Hematopoietic multipotent progenitor cell treated with erythropoietin and hydrocortisone succinate and interleukin-3 and kit ligand, for 4 days (in vitro differentiated cells): ENCODE data around the gene USP32.

ENCODE experiments used
- DNase-seq: peaks from one replicate; pipeline ENCODE4 v3.0.0-alpha.2; 2015

USP32 gene

DNA sequence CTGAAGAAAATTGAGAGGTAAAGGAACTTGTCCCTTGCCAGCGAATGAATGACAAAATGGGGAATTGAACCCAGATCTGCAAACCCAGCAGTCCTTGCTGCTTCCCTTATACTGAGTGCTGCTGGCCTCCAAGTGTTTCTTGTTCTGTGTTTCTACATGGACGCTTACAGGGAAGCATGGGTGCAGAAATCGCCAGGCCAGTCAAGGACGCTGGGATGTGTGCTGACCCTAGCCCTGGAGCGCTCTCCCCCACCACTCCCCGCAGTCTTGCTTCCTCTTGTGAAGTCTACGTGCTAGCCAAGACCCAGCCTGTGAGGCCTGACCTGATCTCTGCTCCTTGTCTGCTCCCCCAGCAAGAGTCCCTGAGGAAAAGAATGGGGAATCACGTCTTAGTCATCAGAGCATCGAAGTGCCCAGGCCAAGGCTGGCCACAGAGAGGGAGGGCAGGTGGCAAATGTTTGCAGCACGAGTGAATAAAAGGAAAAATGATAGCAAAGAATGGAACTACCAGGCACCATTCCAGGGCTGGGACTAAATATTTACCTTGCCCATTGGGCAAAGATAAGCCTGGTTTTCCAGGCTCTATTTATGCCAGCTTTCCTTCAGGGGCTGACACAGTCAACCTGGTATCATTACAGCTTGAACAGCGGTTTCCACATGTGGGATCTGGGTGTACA is 224.7 kb downstream of the USP32 start:
- no peak for DNase-seq

DNA sequence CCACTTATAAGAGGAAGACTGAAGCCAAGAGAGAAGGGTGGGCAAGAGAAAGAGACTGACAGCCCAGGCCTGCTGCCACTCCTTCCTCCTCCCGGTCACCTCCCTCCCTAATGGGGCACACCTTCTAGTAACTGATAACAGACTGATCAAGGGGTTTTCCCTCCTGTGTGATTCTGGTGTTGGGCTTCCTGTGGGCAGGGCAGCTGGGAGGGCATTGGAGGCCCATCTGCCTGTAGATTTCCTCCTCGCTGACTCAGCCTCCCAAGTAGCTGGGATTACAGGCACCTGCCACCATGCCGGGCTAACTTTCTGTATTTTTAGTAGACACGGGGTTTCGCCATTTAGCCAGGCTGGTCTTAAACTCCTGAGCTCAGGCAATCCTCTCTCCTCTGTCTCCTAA is 226.0 kb downstream of the USP32 start:
- DNase-seq: peak; percentile 66

DNA sequence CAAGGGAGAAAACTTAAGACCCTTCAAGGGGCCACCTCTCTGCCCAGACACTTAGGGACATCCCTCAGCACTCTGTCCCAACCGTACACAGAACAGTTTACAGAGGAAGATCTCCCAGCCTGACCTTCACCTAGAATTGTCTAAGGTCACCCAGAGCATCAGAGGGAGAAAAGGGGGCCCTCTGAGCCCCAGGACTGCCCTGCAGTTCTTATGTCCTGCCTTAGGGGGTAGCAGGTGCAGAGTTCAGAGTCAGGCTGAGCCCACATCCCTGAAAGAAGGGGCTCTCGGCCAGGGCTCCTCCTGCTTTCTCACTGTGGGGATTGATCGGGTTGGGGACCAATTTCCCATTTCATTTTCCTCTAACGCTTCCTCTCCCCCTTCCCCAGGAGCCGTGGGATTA is 226.7 kb downstream of the USP32 start:
- DNase-seq: no peak

DNA sequence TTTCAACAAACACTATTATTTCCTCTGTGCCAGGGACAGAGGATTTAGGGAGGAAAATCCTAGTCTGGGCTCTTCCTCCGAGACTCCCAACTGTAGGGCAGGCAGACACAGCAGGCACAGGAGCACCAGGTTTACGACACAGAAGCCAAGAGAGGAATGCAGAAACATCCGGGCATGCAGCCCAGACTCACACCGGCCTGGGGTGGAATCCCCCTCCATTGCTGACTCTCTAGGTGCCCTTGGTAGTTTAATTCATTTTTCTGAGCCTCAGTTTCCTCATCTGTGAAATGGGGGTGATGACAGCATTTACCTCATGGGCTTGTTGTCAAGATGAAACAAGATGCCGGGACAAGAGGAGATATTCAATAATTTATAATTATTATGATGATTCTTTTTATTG is 227.2 kb downstream of the USP32 start:
- DNase-seq: no peak

DNA sequence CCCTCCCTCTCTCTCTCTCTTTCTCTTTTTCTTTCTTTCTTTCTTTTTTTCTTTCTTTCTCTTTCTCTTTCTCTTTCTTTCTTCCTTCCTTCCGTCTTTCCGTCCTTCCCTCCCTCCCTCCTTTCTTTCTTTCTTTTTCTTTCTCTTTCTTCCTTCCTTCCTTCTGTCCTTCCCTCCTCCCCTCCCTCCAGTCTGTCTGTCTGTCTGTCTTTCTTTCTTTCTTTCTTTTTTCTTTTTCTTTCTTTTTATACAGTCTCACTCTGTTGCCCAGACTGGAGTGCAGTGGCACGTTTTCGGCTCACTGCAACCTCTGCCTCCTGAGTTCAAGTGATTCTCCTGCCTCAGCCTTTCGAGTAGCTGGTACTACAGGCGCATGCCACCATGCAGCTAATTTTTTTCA is 227.8 kb downstream of the USP32 start:
- DNase-seq: no peak

DNA sequence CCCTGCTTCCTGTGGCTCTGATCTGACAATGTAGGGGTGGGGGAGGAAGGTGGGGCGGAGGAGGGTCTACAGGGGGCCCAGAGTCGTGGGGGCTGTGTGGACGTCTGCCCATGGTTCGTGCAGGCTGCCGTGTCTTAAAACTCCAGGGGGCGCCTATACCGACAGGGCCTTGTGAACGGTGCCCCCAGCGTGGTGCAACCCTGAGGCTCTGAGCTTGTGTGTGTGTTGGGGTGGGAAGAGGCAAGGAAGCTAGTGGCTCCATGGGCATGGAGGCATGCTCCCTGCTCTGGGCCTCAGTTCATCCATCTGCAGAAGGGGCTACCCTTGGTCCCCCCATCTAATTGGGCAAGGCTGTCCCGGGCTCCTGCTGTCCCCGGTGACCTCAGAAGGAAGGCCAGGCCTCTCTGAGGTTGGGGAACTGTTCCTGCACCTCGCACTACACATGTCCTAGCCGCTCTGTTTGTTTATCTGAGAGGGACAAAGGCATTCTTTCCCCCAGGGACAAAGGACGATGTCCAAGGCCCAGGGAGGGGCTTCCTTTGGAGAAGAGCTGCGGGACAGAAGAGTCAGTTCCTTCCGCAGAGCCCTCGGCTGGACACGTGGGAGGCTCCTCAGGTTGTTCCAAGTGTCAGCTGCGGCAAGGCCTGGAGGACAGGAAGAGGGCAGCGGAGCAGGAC is 228.7 kb downstream of the USP32 start:
- DNase-seq: peak; percentile 57

DNA sequence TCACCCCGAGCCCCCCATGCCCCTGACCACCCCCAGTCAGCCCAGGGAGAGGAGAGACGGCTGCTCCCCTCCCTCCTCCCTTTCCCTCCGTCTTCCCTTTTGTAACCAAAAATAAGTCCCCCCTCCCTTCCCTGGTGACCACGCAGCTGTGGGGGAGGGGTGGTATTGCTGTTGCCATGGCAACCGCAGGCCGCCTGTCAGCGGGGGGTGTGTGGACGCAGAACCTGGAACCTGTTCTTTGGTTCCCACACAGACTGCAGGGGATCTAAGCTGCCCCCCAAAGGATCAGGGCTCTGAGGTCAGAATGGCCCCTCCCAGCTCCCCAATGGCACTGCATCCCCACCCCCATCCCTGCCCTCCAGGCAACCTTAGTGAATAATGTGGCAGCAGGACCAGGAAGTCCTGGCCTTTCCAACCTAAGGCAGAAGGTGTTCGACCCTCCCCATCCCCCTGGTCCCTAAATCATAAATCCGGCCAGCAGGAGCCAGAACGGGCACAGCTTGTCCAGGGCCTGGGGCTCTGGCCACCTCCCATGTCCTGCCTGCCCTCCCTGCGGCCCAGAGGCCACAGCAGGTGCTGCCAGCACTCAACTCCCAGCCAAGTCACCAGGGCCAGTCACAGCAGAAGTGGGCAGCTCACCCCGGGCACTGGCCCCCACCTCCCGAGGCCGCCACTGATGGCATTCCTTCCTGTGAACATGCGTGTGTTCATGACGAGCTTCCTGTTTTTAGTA is 230.2 kb downstream of the USP32 start:
- DNase-seq: peak; percentile 56

DNA sequence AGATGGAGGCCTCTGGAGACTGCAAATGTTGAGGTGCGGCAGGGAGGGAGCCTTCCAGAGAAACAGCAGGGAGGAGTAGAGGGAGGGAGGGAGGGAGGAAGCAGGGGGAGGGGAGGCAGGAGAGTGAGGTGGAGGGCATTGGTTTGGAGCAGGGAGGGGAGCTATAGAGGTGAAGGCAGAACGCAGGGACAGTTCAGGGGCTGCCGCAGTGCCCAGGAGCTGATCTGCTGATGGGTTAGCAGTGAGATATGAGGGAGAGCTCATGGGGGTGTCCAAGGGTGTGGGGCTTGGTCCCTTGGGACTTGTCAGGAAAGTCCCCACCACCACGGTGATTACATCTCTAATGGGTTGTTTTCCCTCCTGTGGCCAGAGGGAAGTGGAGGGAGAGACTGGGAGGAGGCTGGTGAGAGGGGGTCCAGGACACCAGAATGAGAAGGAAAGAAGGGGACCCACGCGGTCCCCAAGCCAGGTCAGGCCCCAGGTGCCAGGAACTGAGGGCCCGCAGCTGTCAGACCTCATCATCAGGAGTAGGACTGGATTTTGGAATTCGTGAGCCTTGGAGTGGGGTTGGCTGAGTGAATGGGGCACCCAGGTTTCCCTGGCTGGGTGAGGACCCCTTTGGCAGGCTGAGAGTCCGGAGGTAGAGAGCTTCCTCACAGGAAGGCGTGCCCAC is 231.0 kb downstream of the USP32 start:
- DNase-seq: no peak

DNA sequence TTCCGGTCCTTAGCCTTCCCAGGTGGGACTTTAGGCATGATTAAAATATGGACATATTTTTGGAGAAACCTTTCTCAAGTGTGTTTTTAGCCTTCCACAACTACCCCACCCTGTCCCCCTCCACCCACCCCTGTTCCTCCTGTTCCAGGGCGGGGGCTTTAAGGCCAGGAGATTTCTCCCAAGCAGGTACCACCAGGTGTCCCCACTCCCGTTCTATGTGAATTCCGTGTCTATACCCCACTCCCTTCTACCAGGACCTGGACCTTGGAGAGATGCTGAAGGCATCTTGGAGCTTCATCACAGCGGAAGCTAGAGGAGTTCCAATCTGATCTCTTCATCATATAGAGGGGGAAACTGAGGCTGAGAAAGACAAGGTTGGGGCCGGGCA is 232.5 kb downstream of the USP32 start:
- no peak for DNase-seq

DNA sequence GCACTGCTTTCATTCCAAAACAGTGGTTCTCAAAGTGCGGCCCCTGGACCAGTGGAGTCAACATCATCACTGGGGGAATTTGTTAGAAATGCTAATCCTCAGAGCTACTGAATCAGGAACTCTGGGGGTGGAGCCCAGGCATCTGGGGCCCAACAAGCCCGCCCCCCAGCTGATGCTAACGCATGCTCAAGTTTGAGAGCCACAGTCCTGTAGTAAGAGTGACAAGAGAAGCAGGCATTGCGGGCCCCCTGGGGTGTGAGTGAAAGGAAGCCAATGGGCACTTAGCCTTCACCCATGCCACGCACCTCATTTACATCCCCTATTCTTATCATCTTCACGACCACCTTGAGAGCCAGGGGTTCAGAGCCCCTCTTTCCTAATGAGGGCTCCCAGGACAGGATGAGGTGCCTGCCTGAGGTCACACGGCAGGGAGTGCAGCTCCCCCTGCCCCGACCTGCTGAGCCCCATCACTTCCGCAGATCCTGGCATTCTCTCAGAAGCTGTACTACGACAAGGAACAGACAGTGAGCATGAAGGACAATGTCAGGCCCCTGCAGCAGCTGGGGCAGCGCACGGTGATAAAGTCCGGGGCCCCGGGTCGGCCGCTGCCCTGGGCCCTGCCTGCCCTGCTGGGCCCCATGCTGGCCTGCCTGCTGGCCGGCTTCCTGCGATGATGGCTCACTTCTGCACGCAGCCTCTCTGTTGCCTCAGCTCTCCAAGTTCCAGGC is 233.0 kb downstream of the USP32 start:
- no peak for DNase-seq

DNA sequence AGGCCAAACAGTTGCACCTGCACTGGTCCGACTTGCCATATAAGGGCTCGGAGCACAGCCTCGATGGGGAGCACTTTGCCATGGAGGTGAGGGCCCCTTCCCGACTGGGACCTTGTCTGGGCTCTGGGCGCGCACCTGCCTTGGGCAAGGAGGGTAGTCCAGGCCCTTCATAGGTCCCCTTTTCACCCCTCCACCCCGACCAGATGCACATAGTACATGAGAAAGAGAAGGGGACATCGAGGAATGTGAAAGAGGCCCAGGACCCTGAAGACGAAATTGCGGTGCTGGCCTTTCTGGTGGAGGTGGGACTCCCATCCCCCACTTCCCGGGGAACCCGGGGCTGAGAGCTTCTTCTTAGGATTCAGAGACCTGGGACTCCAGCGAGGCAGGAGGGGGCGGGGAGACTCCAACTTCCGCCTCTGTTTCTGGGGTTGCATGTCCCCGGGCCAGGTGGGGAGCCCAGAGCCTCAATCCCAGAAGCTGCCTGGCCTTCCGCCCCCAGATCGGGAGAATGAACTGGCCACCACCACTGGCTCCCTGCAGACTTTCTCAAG is 234.4 kb downstream of the USP32 start:
- no peak for DNase-seq

DNA sequence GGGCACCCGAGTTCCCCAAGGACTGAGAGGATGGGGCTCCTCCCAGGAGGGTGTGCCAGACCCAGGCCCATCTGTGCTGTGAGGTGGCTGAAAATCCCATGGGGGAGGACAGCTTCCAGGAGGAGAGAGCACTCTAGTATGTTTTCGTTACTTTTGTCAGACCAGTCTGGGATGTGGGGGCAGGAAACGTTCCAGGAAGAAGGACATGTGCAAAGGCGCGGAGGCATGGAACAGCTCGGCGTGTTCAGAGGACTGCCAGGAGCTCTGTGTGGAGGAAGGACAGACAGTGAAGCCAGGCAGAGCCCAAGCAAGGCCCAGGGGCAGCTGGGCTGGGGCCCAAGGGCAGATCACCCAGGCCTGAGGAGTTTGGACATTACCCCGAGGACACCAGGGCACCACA is 235.2 kb downstream of the USP32 start:
- no peak for DNase-seq

DNA sequence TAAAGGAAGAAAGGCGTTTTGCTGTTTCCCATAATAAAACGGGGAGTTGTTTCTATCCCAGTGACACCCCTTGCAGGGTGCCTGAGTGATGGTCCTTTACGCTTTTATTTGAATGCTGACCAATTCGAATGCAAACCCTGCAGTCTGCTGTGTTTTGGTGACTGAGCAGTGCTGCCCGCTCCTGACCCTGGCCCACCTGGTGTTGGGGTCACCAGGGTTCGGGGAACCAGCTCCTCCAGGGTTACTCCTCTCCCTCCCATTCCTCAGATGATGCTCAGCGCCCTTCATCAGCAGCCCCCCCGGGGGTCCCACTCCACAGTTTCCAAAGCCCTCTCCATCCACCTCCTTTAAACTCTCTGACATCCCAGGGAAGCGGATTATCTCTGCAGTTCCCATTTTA is 236.1 kb downstream of the USP32 start:
- DNase-seq: no peak

DNA sequence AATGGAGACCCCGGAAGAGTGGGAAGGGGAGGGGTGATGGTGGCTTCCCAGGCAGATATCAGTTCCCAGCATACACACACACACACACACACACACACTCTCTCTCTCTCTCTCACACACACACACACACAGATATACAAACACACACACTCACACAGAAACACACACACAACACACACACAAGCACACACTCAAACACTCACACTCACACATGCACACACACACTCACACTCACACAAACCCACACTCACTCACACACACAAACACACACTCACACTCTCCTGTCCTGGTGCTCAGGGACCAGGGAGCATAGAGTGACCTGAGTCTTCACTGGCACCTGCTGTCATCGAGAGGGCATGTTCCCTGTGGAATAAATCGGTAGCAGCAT is 236.5 kb downstream of the USP32 start:
- DNase-seq: no peak

DNA sequence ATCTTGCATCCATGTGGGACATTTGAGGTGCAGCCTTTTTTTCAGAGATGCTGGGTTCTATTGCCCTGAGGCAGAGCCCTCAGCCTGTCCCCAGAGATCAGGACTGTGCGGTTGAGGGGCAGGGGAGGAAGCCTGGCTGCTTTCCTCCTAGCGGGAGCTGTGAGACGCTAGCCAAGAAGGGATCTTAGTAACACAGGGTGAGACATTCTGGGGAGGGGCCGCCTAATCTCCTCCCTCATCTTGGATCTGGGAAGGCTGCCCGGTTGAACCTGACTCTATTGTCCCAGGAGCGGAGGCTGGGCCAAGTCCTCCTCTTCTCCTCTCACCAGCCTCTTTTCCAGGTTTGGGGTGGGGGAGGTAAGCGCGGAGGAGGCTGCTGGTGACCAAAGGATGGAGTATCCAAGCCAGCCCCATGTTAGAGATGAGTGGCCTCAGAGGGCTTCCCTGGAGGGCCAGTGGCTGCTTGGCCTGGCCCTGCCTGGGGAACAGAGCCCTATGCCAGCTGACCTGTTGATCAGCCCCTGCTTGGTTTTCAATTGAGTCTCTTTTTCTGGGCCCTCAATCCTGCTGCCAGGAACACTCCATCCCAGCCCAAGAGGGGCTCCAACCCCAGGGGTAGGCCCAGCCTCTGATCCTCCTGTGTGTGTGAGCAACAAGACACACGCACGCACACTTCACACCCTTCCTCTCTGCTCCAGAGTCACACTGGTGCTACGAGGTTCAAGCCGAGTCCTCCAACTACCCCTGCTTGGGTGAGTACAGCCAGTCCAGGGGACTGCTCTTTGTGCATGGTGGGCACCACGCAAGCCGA is 237.1 kb downstream of the USP32 start:
- DNase-seq: no peak

DNA sequence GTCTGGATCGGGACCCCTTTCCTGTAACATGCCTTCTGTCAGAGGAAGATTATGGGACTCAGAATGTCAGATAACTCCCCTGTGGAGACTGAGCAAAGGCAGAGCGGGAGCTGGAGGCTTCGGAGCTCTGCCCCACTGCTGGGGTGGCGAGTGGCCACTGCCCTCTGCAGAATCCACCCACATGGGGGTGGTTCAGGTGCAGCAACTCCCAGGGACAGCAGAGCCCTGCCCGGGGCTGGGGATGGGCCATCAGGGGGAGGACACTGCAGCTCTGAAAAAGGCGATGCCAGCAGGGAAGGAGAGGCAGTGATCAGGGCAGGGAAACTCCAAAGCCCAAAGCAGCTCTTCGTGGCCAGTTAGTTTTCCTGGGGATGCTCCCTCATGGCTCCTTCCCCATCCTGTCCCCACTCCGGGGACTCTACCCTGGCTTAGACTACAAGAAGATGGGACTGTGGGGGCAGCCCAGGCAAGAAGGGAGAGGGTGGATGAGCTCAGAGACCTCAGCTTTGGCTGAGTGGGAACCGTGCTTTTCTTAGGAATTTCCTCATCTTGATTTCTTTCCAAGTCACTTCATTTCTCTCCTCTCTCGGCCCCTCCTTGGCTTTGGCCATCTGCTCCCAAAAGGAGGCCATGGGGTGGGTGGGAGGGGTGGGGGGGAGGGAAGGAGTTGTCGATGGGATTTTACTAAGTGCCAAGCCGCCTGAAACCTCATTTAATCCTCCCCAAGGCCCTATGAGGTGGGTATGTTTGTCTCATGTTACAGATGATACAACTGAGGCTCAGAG is 238.1 kb downstream of the USP32 start:
- DNase-seq: no peak

DNA sequence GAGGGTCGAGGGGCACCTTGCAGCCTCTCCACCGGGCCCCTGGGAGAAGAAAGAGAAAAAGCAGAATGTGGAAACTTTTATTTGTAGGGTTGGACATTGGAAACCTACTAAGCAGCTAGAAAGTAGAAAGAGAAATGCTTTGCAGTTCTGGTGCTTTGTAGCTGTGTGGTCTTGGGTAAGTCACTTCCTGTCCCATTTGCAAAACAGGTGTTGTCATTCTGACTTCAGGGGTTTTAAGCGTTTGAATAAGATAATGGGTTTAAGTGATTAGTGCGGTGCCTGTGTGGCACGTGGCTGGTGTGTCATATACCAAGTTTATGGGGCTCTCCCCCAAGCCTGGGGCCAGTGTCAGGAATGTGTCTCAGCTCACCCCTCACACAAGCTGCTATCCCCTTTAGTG is 240.6 kb downstream of the USP32 start:
- no peak for DNase-seq

DNA sequence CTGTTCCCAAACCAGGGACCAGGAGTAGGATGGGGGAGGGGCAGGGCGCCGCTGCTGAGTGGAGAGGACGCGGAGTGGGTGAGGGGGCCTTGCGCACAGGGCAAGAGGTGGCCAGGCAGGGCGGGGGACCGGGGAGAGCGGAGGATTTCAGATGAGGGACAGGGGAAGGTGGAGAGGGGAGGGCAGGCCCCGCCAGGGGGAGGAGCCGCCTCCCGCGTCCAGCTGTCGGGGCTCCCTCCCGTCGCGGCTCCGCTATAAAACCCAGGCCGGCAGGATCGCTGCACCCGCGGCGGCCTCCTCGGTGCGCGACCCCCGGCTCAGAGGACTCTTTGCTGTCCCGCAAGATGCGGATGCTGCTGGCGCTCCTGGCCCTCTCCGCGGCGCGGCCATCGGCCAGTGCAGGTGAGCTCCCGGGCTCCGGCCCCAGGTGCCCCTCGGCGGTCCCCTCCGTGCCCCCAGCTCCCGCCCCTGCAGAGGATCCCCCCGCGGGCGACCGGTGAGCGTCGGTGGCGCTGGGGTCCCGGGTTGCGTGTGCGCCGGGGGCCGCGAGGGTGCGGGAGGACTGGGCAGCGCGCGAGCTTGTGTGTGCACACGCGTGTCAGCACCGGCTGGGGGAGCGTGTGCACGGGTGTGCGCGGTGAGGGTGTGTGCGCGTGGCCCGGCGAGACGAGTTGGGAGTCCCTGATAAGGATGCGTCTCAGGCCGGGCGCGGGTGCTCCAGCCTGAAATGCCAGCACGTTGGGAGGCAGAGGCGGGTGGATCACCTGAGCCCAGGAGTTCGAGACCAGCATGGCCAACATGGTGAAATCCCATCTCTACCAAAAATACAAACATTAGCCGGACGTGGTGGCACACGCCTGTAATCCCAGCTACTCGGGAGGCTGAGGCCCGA is 242.0 kb downstream of the USP32 start, which contains the start of gene CA4:
TSS of gene CA4 (plus strand) at position 283 of the 892 bp plus-strand sequence. CDS start at position 345, 62 bp downstream.
- no peak for DNase-seq

DNA sequence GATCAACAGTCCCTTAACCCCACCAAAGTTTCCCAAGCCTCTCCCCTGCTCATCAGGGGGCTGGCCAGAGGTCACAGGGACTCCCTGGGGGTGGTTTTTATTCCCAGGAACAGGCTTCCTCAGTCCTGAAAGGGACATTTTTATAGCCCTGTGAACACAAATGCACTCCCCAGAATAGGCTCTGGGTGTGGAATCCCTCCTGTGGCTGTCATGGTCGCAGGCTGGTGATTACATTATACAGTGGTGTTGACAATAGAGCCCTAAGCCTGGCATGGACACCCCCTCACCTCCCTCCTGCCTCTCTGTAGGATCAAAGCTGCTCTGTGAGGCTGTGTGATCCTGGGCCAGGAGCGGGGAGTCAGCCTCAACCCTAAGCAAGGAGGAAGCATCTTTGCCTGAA is 243.6 kb downstream of the USP32 start:
- DNase-seq: no peak
